HG02763 (cell line): ENCODE data around the gene CDIPT.

Experiments
- ATAC-seq: cut with Tn5 transposase; IDR thresholded peaks from one replicate; pipeline ENCODE4 v1.9.1; 2021; ENCODE audit warnings: mild to moderate bottlenecking, moderate library complexity; ENCODE audit not compliant: unreplicated experiment

Gene CDIPT

GRCh38 chr16:29860218-29860617 is 2.8 kb downstream of the CDIPT start:
- no peak for ATAC-seq

DNA sequence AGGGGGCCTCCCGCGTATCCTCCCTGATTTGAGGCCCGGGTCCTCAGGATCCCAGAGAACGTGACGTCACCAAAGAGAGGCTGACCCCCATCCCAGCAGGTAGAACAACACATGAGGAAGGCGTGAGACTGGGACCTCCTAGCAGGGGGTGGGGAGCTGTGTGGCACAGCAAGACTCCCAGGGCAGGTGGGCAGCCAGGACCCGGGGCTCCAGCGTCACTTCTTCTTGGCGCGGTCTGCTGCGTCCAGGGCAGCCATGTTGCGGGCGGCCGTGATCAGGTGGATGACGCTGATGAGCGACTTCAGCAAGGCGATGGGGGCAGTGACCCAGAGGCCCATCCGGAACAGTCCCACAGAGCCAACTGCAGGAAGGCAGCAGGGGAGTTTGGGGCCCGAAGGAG is 4.1 kb downstream of the CDIPT start:
- ATAC-seq, result no peak

DNA sequence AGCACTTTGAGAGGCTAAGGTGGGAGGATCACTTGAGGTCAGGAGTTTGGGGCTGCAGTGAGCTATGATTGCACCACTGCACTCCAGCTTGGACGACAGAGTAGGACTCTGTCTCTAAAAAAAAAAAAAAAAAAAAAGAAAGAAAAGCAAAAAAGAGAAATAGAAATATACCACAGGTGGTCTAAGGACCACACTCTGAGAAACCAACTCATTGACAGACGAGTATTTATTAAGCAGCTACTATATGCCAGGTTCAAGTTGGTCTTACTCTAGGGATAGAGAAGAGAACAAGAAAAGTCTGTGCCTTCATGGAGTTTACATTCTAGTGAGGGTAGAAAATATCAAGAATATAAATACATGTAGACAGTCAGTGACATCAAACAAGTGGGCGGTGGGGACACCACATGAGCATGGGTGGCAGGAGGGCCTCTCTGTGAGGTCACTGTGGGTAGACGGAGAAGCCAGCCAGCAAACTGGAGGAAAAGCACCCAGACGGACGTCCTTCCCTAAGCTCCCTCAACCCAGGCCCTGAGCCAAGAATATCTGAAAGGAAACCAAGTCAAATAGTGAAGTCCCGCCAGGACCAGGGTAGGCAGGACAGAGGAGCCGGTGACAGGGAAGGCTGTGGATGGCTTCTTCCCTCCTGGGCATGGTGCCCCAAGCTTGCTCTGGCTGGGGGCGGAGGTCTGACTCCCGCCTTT is 4.7 kb downstream of the CDIPT start:
- ATAC-seq, result no peak

- no peak for ATAC-seq
These were observed 5.8 kb downstream of the CDIPT start for GRCh38 chr16:29857133-29857760.

GRCh38 chr16:29854520-29855100 is 8.4 kb downstream of the CDIPT start:
- no peak for ATAC-seq

DNA sequence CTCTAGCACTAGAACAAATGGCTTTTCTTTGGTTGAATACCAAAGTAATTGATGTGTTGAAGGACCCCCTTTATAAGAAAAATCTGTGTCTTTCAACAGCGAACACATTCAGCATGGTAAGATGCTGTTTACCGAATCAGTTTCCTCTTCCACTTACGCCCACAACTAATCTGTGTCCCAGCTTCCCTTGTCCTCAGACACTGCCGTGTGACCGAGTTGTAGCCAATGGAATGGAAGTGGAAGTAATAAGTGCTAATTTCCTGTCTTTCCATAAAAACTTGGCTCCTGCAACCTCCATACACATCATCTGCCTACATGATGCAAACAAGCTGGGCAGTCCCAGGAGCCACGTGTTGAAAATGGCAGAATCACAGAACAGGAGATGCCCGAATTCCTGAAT is 10.4 kb downstream of the CDIPT start:
- ATAC-seq, result no peak

GRCh38 chr16:29850998-29851397 is 12.0 kb downstream of the CDIPT start:
- ATAC-seq, result no peak

DNA sequence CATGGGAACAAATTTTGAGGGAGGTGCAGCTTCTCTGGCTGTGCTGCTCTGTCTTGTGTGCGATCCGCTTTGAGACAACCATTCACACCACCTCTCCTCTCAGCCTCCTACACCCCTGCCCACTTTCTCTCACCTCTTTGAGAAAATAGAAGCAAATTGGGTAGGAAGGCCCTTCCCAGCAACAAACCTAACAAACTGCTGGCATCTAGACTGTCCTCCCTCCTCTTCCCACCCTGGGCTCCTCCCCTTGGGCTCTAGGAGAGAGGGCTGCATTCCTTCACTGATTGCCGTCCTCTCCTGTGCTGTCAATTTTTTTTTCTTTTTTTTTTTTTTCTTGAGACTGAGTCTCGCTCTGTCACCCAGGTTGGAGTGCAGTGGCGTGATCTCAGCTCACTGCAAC is 13.5 kb downstream of the CDIPT start:
- ATAC-seq, result no peak

- ATAC-seq, result no peak
These were observed 14.4 kb downstream of the CDIPT start for GRCh38 chr16:29848420-29849297.

- no peak for ATAC-seq
These were observed 17.4 kb downstream of the CDIPT start for GRCh38 chr16:29845656-29846055.

DNA sequence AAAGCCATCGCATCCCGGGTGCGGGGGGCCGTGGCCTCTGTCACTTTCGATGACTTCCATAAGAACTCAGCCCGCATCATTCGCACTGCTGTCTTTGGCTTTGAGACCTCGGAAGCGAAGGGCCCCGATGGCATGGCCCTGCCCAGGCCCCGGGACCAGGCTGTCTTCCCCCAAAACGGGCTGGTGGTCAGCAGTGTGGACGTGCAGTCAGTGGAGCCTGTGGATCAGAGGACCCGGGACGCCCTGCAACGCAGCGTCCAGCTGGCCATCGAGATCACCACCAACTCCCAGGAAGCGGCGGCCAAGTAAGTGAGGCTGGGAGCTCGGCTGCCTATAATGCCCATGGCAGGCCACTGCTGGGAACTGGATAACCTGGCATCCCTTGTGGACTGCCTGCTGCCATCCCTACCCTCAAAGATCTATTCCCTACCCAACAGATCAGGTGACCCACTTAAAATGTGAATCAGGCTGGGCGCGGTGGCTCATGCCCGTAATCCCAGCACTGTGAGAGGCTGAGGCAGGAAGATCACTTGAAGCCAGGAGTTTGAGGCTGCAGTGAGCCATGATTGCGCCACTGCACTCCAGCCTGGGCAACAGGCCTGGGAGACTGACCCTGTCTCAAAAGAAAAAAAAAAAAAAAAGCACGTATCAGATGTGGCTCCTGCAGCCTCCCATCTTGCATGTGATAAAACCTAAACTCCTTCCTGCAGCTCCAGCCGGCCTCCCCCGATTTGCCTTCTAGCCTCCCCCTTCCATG is 18.3 kb downstream of the CDIPT start:
- ATAC-seq, result no peak

DNA sequence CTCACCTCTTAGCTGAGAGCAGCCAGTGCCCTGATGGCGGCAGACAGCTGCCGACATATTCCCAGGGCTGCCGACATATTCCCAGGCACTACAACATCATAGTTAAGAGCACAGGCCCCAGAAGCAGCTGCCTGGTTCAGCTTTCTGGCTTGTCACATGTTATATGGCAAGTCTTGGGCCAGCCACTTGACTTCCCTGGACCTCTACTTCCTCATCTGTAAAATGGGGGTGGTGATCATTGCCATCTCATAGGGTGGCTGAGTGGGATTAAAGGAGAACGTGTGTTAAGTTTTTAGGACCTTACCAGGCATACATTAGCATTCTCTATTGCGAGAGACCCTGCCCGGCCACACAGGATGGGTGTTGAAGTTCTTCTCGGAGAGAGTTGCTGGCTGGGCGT is 19.1 kb downstream of the CDIPT start:
- ATAC-seq, result no peak

GRCh38 chr16:29842732-29843346 is 20.2 kb downstream of the CDIPT start:
- no peak for ATAC-seq

- ATAC-seq, result no peak
These were observed 21.4 kb downstream of the CDIPT start for GRCh38 chr16:29841631-29842030.

- ATAC-seq, result no peak
These were observed 22.8 kb downstream of the CDIPT start for GRCh38 chr16:29840240-29840639.

GRCh38 chr16:29839822-29840221 is 23.2 kb downstream of the CDIPT start:
- ATAC-seq, result no peak

GRCh38 chr16:29837841-29838240 is 25.2 kb downstream of the CDIPT start:
- no peak for ATAC-seq

- no peak for ATAC-seq
These were observed 26.4 kb downstream of the CDIPT start for GRCh38 chr16:29836623-29837022.

DNA sequence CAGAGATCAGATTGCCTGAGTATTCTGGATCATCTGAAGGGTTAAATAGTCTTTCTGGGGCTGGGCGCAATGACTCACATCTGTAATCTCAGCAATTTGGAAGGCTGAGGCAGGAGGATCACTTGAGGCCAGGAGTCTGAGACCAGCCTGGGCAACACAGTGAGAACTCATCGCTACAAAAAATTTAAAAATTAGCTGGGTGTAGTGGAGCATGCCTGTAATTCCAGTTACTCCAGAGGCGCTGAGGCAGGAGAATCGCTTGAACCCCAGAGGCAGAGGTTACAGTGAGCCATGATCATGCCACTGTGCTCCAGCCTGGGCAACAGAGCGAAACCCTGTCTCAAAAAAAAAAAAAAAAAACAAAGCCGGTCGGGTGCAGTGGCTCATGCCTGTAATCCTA is 27.1 kb downstream of the CDIPT start:
- ATAC-seq, result no peak

- no peak for ATAC-seq
These were observed 28.9 kb downstream of the CDIPT start for GRCh38 chr16:29834079-29834478.
